H1 (cell line): ENCODE measurements around the gene TNS4. TPM values are rescaled to one million over a fixed set of nuclear protein-coding genes. Genes with fewer than 3 reads are reported as not detected.

ENCODE experiments used
- CTCF ChIA-PET: fragments of 300-600 bp; sonication (Branson Sonifier 250); formaldehyde crosslinking; loops from one replicate; lab custom pipeline; 2021; ENCODE audit not compliant: partially characterized antibody; lab: Charles Lee
- POLR2A ChIA-PET: fragments of 300-600 bp; sonication (Branson Sonifier 250); formaldehyde crosslinking; loops from one replicate; lab custom pipeline; 2021; ENCODE audit warnings: inconsistent platforms; ENCODE audit not compliant: partially characterized antibody; lab: Charles Lee
- DNase-seq, 2 experiments: peaks; one replicate each; pipeline versions ENCODE4 v3.0.0 to v3.0.0-alpha.2; 2010 to 2022; ENCODE audit warnings: low spot score in 2 of 2, low read depth in 1 of 2, mixed read lengths in 1 of 2
- FAIRE-seq: peaks from 2 replicates; lab custom pipeline; 2011; peaks lifted over from hg19 to GRCh38; lab: Jason Lieb, UNC
- H2AFZ ChIP-seq: 2 replicates; pipeline ENCODE4 v1.8.1; 2012; ENCODE audit warnings: low read length, inconsistent platforms
- H2AK5ac ChIP-seq: 2 replicates; pipeline ENCODE4 v1.6.1; 2013; ENCODE audit warnings: low read depth, low read length
- H2BK120ac ChIP-seq: replicated peaks from 2 replicates; pipeline ENCODE3; 2013; ENCODE audit warnings: low read depth, low read length, inconsistent platforms
- H2BK12ac ChIP-seq: 2 replicates; pipeline ENCODE4 v1.6.1; 2013; ENCODE audit warnings: low read depth, low read length
- H2BK15ac ChIP-seq: 2 replicates; pipeline ENCODE4 v1.6.1; 2013; ENCODE audit warnings: low read length
- H2BK20ac ChIP-seq: 2 replicates; pipeline ENCODE4 v1.6.1; 2013; ENCODE audit warnings: low read length
- H2BK5ac ChIP-seq: 2 replicates; pipeline ENCODE4 v1.6.1; 2013; ENCODE audit warnings: low read depth, low read length
- H3K14ac ChIP-seq: 2 replicates; pipeline ENCODE4 v1.6.1; 2013; ENCODE audit warnings: inconsistent platforms; ENCODE audit not compliant: insufficient read length
- H3K18ac ChIP-seq: 2 replicates; pipeline ENCODE4 v1.6.1; 2013; ENCODE audit warnings: low read length; ENCODE audit errors: extremely low read depth
- H3K23ac ChIP-seq: 2 replicates; pipeline ENCODE4 v1.6.1; 2013; ENCODE audit warnings: inconsistent platforms; ENCODE audit not compliant: insufficient read length
- H3K23me2 ChIP-seq: 2 replicates; pipeline ENCODE4 v1.6.1; 2013; ENCODE audit warnings: low read depth, low read length
- H3K27ac ChIP-seq: 2 replicates; pipeline ENCODE4 v1.6.1; 2011; ENCODE audit warnings: low read depth, low read length, inconsistent platforms
- H3K27me3 ChIP-seq, 4 experiments: replicated peaks in 1 of 4; 1 replicate in 1 of 4; 2 replicates in 3 of 4; pipeline versions ENCODE4 v1.6.1 to v1.8.1; 2011 to 2013; ENCODE audit warnings: low read length in 3 of 4, mild to moderate bottlenecking in 3 of 4, inconsistent platforms in 2 of 4, mixed read lengths in 2 of 4, moderate library complexity in 1 of 4; ENCODE audit not compliant: control insufficient read depth in 3 of 4, insufficient read depth in 3 of 4; ENCODE audit errors: extremely low read depth in 1 of 4
- H3K36me3 ChIP-seq, 4 experiments: 2 replicates each; pipeline versions ENCODE4 v1.6.1 to v1.8.1; 2011 to 2013; ENCODE audit warnings: mild to moderate bottlenecking in 4 of 4, low read length in 3 of 4, moderate library complexity in 2 of 4, control low read depth in 1 of 4, inconsistent platforms in 1 of 4; ENCODE audit not compliant: insufficient read depth in 4 of 4, control insufficient read depth in 2 of 4
- H3K4ac ChIP-seq: replicated peaks from 2 replicates; pipeline ENCODE3; 2013; ENCODE audit warnings: low read length, low read depth, mixed read lengths, inconsistent platforms; ENCODE audit not compliant: insufficient read length
- H3K4me1 ChIP-seq, 4 experiments: replicated peaks in 1 of 4; 1 replicate in 1 of 4; 2 replicates in 3 of 4; pipeline versions ENCODE4 v1.6.1 to v1.8.1; 2011 to 2013; ENCODE audit warnings: low read length in 3 of 4, inconsistent platforms in 2 of 4, mixed read lengths in 1 of 4; ENCODE audit not compliant: insufficient read depth in 4 of 4, control insufficient read depth in 3 of 4
- H3K4me2 ChIP-seq, 2 experiments: 2 replicates each; pipeline versions ENCODE4 v1.6.1 to v1.8.1; 2011 to 2013; ENCODE audit warnings: low read depth in 2 of 2, low read length in 2 of 2, control low read depth in 1 of 2, inconsistent platforms in 1 of 2, mild to moderate bottlenecking in 1 of 2; ENCODE audit not compliant: insufficient read depth in 1 of 2
- H3K4me3 ChIP-seq, 4 experiments: fragments of 200-600, 300-600 bp in 1 of 4; sonication (generic), shearing (Covaris generic), sonication (Bioruptor Twin) in 1 of 4; 2 replicates each; pipeline versions ENCODE4 v1.5.1 to v1.8.1; 2011 to 2016; ENCODE audit warnings: low read length in 4 of 4, low read depth in 3 of 4, control low read depth in 2 of 4, inconsistent platforms in 2 of 4, mild to moderate bottlenecking in 2 of 4, mixed read lengths in 1 of 4, moderate library complexity in 1 of 4; ENCODE audit not compliant: insufficient read depth in 2 of 4; ENCODE audit errors: extremely low read depth in 1 of 4
- H3K56ac ChIP-seq: replicated peaks from 2 replicates; pipeline ENCODE3; 2013; ENCODE audit warnings: low read depth, mild to moderate bottlenecking, mixed read lengths, low read length, inconsistent platforms; ENCODE audit not compliant: insufficient read length
- H3K79me1 ChIP-seq: 2 replicates; pipeline ENCODE4 v1.6.1; 2013; ENCODE audit warnings: low read depth, low read length, control low read depth
- H3K79me2 ChIP-seq, 2 experiments: 2 replicates each; pipeline versions ENCODE4 v1.6.1 to v1.8.1; 2012 to 2013; ENCODE audit warnings: low read length in 2 of 2, mild to moderate bottlenecking in 2 of 2, inconsistent platforms in 1 of 2; ENCODE audit not compliant: insufficient read depth in 2 of 2, control insufficient read depth in 1 of 2
- H3K9ac ChIP-seq, 4 experiments: replicated peaks in 1 of 4; 1 replicate in 1 of 4; 2 replicates in 3 of 4; pipeline versions ENCODE4 v1.6.1 to v1.8.1; 2011 to 2013; ENCODE audit warnings: low read depth in 3 of 4, low read length in 3 of 4, control low read depth in 2 of 4, mild to moderate bottlenecking in 2 of 4, moderate library complexity in 2 of 4, inconsistent platforms in 1 of 4; ENCODE audit errors: extremely low read depth in 1 of 4
- H3K9me3 ChIP-seq, 2 experiments: 2 replicates each; pipeline versions ENCODE4 v1.6.1 to v1.8.1; 2012 to 2013; ENCODE audit warnings: mild to moderate bottlenecking in 2 of 2, moderate library complexity in 2 of 2, control low read depth in 1 of 2, inconsistent platforms in 1 of 2, low read depth in 1 of 2, low read length in 1 of 2, mixed read lengths in 1 of 2; ENCODE audit not compliant: insufficient read depth in 2 of 2
- H4K20me1 ChIP-seq, 2 experiments: replicated peaks in 1 of 2; 2 replicates each; pipeline versions ENCODE3 to v1.8.1; 2011 to 2013; ENCODE audit warnings: inconsistent platforms in 2 of 2, low read length in 2 of 2, mild to moderate bottlenecking in 1 of 2; ENCODE audit not compliant: insufficient read depth in 2 of 2, control insufficient read depth in 1 of 2
- H4K5ac ChIP-seq: 2 replicates; pipeline ENCODE4 v1.6.1; 2013; ENCODE audit warnings: low read length, low read depth, mixed read lengths, inconsistent platforms; ENCODE audit not compliant: insufficient read length
- H4K8ac ChIP-seq: 2 replicates; pipeline ENCODE4 v1.8.0; 2013; ENCODE audit warnings: mild to moderate bottlenecking, moderate library complexity, low read length, inconsistent platforms; ENCODE audit not compliant: insufficient read depth; ENCODE audit errors: extremely low read depth
- H4K91ac ChIP-seq: replicated peaks from 2 replicates; pipeline ENCODE3; 2013; ENCODE audit warnings: low read length, mixed read lengths, inconsistent platforms; ENCODE audit not compliant: insufficient read length
- BACH1 ChIP-seq: IDR thresholded peaks from 2 replicates; pipeline ENCODE4 v1.6.1; 2012; ENCODE audit warnings: low read length, improper control_type of control experiment
- CTCF ChIP-seq, 3 experiments: IDR thresholded peaks; 1 replicate in 2 of 3; 2 replicates in 1 of 3; pipeline versions ENCODE4 v1.5.1 to v1.6.1; 2011; ENCODE audit warnings: low read length in 3 of 3, mild to moderate bottlenecking in 3 of 3, inconsistent platforms in 2 of 3, low read depth in 1 of 3, moderate library complexity in 1 of 3; ENCODE audit not compliant: insufficient read depth in 1 of 3; ENCODE audit errors: control extremely low read depth in 1 of 3
- EP300 ChIP-seq, 2 experiments: IDR thresholded peaks; 1 replicate in 1 of 2; 2 replicates in 1 of 2; pipeline ENCODE4 v1.6.1; 2011 to 2012; ENCODE audit warnings: low read depth in 2 of 2, low read length in 2 of 2, mild to moderate bottlenecking in 2 of 2, borderline replicate concordance in 1 of 2, inconsistent platforms in 1 of 2, moderate library complexity in 1 of 2
- HDAC2 ChIP-seq, 2 experiments: fragments of 300-600 bp in 1 of 2; sonication (generic) in 1 of 2; IDR thresholded peaks; 2 replicates each; pipeline ENCODE4 v1.6.1; 2011 to 2012; ENCODE audit warnings: low read depth in 2 of 2, low read length in 2 of 2, mild to moderate bottlenecking in 2 of 2, moderate library complexity in 2 of 2, borderline replicate concordance in 1 of 2, inconsistent platforms in 1 of 2
- JUND ChIP-seq: IDR thresholded peaks from 2 replicates; pipeline ENCODE4 v1.6.1; 2011; ENCODE audit warnings: mild to moderate bottlenecking, improper control_type of control experiment, low read length
- KDM4A ChIP-seq: IDR thresholded peaks from one replicate; pipeline ENCODE4 v1.7.1; 2012; ENCODE audit warnings: low read depth, mild to moderate bottlenecking, moderate library complexity, low read length, inconsistent platforms; ENCODE audit not compliant: severe bottlenecking
- NANOG ChIP-seq: IDR thresholded peaks from 2 replicates; pipeline ENCODE4 v1.6.1; 2011; ENCODE audit warnings: low read length, low read depth, mild to moderate bottlenecking, inconsistent platforms; ENCODE audit not compliant: insufficient read depth, poor library complexity, severe bottlenecking
- SUZ12 ChIP-seq: fragments of 200-600 bp; sonication (generic); IDR thresholded peaks from 2 replicates; pipeline ENCODE4 v1.6.1; 2012; ENCODE audit warnings: mild to moderate bottlenecking, inconsistent platforms, low read length, moderate library complexity, mixed read lengths
- WGBS, 2 experiments: shearing (Covaris generic) in 1 of 2; methylation state at CpG; one replicate each; pipeline versions ENCODE4 v1.1.6 to v1.1.7; 2013 to 2015; ENCODE audit warnings: low lambda C conversion rate in 2 of 2, mixed read lengths in 2 of 2, inconsistent platforms in 1 of 2, low coverage in 1 of 2, missing lambda C conversion rate in 1 of 2; ENCODE audit not compliant: insufficient replicate concordance in 2 of 2, insufficient coverage in 1 of 2, insufficient read length in 1 of 2; ENCODE audit errors: extremely low coverage in 1 of 2, missing lambda C conversion rate in 1 of 2; 5-methylcytosine and 5-hydroxymethylcytosine counted together
- polyA plus RNA-seq, 7 experiments: library from polyadenylated mRNA; depleted of rRNA in 3 of 7; stranded (reverse) in 5 of 7; unstranded in 2 of 7; fragments of >200 nt in 5 of 7; fragments of 200-250 nt in 2 of 7; gene quantifications; 1 replicate in 5 of 7; 2 replicates in 1 of 7; 4 replicates in 1 of 7; pipeline versions ENCODE4 v1.2.1 to v1.2.3, GENCODE V29; 2011 to 2013; ENCODE audit warnings: missing spikeins in 2 of 7, mixed read lengths in 2 of 7
- total RNA-seq: library from RNA; stranded (reverse); fragmentation: NEBNext Ultra II Directional; extraction: Animal tissue kit (Norgen Biotek cat#: 25700); gene quantifications from 2 replicates; pipeline ENCODE4 v1.2.1, GENCODE V29; 2021

TNS4 gene
- total and polyA plus RNA-seq, 2 of the 8 experiments (the other 6 are each of a cell fraction or from before 2014, with no cell fraction given), result 0.20 to 0.21 TPM

GRCh38 chr17:40486522-40487370, 14.7 kb downstream of the TNS4 start:
- Histone ChIP-seq H3K27me3 (no peaks in the 10 kb centered on the region; a peak in 1 of 7 replicates), H3K9ac (no peak overlapping the region), H4K5ac (no peak overlapping the region), H3K23ac (no peak overlapping the region), H2BK12ac (0 out of 2 replicates have a peak overlapping the region, but pooled peaks have one; percentile 19), H4K91ac (no peak overlapping the region), H3K4me1 (peaks cover 9 to 31% (median 26%) of the 10 kb centered on the region in 4 experiments), H2BK20ac (peak overlapping the region; percentile 62; the same call in 1 of the 2 replicates), H4K20me1 (no peaks in the 10 kb centered on the region), H3K4ac (no peak overlapping the region), H3K4me3 (no peak overlapping the region), H3K56ac (no peak overlapping the region), H3K27ac (no peak overlapping the region), H2AFZ (no peak overlapping the region), H3K9me3 (no peaks in the 10 kb centered on the region), H3K23me2 (no peaks in the 10 kb centered on the region; the same call in 1 of the 2 replicates), H3K14ac (no peak overlapping the region), H2BK15ac (peak overlapping the region; percentile 93), H4K8ac (no peak overlapping the region), H2BK120ac (no peak overlapping the region), H3K79me2 (no peaks in the 10 kb centered on the region), H3K18ac (no peak overlapping the region), H2BK5ac (no peak overlapping the region), H3K4me2 (no peak overlapping the region), H3K79me1 (no peaks in the 10 kb centered on the region), H3K36me3 (no peaks in the 10 kb centered on the region), H2AK5ac (no peak overlapping the region)
- 94% methylated on average over 12 of the region's 12 CpGs; no CpG with 5 or more reads in 1 of the 2 experiments for WGBS, 2 experiments
- DNase-seq (no peak), FAIRE-seq (no peak)
- CTCF ChIA-PET, result interaction anchor here (0.8 to 5.0 kb wide), 11 partner anchors 11 to 128 kb away, joined by 3 to 52 read pairs (median 3); partner anchors contain the start of gene TOP2A
- POLR2A ChIA-PET, result interaction anchor here (0.8 to 1.3 kb wide), 4 partner anchors 9 to 64 kb away, joined by 3 to 5 read pairs (median 4); no protein-coding TSS in a partner anchor
- TF ChIP-seq CTCF (IDR thresholded peaks at IDR 0.05; ENCODE audit: control extremely low read depth in 1 of 3, insufficient read depth in 1 of 3, low read depth in 1 of 3, low read length in 3 of 3) (no peak), HDAC2 (IDR thresholded peaks at IDR 0.05; ENCODE audit: borderline replicate concordance in 1 of 2, low read depth in 2 of 2, low read length in 2 of 2) (no peak), KDM4A (no peak), NANOG (no peak), BACH1 (no peak), SUZ12 (no peak), EP300 (IDR thresholded peaks at IDR 0.05; ENCODE audit: borderline replicate concordance in 1 of 2, low read depth in 2 of 2, low read length in 2 of 2) (no peak), JUND (no peak)
